Hematopoietic multipotent progenitor cell treated with erythropoietin and hydrocortisone succinate and interleukin-3 and kit ligand, for 6 days (in vitro differentiated cells): Measurements from ENCODE around the gene TSSC4.
"Not testable (repeated sequence)": the region's sequence is repeated elsewhere in the genome, so short reads cannot be mapped to it uniquely, and the experiment has no call there.

Source experiments
- DNase-seq: peaks from one replicate; pipeline ENCODE4 v3.0.0-alpha.2; 2015

Gene TSSC4

DNA sequence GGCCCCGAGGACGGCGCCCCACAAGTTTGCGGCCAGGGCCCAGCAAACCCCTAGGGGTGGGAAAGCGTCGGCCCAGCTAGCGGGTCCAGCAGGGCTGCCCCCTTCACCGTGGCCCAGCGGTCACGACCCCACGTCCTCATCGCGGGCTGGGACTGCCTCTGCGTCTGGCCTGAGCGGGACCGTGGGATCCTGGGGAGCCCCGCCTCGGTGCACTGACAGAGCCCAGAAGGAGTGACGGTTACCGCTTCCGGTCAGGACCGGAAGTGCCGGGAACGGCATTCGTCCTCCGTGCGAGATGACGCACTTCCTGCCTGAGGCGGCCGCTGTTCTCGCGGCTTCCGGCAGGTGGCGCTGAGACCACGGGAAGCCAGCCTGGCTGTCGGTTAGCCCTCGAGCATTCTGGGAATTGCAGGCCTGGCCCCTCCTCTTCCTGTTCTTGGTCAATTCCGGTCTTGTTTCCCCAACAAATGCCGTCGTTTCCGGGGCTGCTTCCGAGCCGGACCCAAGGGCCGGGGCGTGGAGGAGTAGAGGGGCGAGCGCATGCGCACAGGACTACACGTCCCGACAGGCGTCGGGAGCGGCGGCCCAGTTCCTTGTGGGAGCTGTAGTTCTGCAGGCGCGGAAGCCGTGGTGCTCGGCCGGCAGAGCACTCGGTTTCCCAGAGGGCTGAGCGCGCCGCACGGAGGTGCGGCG lies at the start of gene TSSC4:
Gene TSSC4, plus strand, starts transcription at position 682 of the 693 bp plus-strand sequence. CDS start 1,884 bp downstream, outside the sequence.
- peak; percentile 100 for DNase-seq

DNA sequence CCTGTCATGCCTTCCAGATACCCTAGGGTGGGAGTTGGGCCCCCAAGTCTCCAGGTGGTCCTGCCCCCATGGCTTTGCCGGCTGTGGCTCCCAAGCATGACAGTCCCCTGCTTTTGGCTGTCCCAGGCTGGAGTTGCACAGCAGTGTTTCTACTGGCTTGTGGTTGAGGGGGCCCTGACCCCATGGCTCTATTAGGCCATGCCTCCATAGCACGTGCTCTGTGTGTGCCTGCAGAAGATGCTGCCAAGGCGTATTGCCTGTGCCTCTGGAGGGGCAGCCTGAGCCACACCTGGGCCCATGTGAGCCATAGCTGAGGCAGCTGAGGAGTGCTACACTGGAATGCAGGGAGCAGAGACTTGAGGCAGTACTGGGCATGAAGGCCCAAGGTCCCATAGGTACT lies 48.8 kb upstream of the TSSC4 start:
- DNase-seq: no peak

DNA sequence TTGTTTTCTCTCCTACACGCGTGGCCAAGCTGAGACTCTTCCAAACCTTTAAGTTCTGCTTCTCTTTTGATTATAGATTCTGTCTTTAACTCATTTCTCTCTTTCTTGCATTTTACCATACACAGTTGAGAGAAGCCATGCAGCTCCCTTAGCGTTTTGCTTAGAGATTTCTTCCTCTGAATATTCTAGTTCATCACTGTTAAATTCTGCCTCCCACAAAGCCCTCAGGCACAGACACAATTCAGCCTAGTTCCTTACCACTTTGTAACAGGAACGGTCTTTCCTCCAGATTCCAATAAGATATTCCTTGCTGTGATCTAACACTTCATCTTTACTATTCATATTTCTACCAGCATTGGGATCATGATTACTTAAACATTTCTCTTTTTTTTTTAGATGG lies 48.1 kb upstream of the TSSC4 start:
- DNase-seq: no peak

DNA sequence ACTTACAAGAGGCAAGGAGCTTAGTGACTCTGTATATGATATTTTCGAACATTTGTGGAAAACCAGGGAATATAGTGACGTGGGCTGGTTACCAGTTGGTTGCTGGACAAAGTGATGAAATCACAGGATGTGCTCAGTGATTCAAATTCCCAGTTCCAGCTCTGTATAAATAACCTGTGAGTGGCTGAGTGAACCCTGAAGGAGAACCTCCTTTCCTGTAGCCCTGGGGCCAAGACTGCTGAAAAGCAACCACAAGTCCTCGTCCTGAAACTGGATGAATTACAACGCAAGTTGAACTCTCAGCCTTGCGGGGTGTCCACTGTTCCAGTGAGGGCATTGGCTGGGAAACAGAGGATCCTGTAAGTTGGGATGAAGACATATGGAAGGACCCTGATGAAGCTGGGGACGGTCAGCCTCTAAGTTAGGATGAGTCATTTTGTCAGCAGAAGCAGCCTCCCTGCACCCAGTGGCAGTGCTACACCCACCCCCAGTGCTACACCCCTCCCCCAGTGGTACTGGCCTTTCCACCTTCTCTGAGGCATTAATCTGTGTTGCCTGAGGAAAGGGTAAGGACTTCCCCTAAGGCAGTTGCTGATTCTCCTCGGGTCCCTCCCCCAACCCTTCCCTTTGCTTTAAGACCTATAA lies 45.4 kb upstream of the TSSC4 start:
- no peak for DNase-seq

DNA sequence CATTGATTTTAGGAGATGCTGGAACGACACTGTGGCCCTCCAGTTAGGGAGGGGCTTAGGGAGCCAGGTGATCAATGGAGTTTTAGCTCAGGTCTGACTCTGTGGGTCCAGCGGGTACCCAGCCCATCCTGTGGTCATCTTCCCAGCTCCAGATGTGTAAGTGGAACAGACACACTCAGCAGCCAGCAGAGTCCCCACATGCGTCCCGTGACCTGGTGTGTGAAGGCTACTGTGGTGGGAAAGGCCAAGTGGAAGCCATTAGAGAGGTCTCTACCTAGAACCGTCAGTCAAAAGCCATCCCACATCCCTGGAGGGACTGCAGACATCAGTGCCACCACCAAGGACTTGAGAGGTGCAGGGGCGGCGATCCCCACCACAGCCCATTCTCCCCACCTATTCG lies 43.3 kb upstream of the TSSC4 start:
- DNase-seq: no peak

DNA sequence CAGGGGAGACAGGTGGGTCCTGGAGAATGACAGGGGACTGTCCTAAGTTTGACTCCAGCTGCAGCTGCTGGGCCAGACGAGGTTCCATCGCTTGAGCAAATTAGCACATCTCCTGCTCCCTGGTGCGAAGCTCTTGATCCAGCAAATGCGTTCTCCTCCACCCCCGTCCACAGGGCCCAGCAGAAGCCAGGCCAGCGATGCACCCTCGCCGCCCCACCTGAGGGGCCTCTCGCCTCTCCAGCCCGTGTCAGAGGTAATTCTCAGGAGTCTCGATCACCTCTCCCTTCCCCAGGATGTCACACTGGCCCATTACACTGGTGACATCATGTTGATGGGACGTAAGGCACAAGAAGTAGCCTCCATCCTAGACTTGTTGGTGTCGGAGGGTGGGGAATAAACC lies 42.9 kb upstream of the TSSC4 start:
- DNase-seq: not testable (repeated sequence)

DNA sequence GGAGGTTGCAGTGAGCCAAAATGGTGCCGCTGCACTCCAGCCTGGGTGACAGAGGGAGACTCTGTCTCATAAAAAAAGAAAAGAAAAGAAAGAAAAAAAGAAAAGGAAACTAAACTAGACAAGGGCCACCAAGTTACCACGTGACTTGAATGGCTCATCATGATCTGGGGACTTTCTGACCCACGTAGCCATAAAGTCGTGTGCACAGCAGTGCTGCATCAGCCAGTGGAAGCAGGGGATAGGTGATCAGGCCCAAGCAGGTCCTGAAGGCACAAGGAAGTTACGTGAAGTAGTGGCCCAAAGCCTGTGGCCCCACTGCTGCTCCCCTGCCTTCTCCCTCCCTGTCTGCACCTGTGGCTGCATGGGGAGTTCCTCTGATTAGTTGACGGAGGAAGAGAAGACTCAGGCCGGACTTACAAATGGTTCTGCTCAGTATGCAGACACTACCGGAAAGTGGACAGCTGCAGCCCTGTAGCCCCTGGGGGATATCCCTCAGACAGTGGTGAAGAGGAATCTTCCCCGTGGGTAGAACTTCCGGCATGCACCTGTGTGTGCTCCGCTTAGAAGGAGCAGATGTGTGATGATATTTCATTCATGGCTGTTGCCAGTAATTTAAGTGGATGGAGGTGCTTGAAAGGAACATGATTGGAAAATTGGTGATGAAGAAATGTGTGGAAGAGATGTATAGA lies 41.7 kb upstream of the TSSC4 start:
- DNase-seq: no peak

DNA sequence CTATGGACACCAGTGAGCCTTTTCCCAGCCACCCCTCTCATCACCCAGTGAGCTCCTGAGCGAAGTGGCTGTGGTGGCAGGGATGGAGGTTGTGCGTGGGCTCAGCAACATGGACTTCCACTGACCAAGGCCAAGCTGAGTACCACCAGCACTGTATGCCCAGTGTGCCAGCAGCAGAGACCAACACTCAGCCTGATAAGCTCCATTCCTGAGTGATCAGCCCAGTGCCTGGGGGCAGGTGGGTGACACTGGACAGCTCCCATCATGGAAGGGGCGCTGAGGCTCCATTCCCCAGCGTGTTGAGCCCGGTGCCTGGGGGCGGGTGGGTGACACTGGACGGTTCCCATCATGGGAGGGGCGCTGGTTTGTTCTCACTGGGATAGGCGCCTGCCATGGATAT lies 41.0 kb upstream of the TSSC4 start:
- DNase-seq: no peak

DNA sequence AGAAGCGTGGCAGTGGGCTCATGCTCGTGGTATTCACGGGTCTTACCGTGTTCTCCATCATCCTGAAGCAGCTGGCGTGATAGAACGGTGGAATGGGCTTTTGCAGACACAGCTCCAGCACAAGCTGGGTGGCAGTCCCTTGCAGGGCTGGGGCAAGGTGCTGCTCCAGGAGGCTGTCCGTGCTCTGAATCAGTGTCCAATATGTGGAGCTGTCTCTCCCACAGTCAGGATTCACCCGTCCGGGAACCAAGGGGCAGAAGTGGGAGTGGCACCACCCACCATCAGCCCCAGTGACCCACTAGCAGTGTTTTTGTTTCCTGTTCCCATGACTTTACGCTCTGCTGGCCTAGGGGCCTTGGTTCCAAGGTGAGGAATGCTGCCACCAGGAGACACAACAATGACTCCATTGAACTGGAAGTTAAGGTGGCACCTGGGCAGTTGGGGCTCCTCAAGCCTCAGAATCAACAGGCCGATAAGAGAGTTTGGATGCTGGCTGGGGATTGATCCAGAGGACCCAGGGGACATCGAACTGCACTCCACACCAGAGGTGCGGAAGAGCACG lies 40.4 kb upstream of the TSSC4 start:
- DNase-seq: no peak

DNA sequence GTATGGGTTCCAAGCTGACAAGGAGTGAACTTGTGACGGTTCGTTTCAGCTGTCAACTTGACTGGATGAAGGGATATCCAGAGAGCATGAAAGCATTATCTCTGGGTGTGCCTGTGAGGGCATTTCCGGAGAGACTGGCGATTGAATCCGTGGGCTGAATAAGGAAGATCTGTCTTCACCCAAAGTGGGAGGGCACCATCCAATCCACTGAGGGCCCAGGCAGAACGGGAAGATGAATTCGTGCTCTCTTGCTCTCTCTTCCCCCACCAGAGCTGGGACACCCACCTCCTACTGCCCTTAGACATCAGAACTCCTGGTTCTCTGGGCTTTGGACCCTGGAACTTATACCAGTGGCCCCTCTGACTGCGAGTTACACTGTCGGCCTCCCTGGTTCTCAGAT lies 39.0 kb upstream of the TSSC4 start:
- DNase-seq: no peak

DNA sequence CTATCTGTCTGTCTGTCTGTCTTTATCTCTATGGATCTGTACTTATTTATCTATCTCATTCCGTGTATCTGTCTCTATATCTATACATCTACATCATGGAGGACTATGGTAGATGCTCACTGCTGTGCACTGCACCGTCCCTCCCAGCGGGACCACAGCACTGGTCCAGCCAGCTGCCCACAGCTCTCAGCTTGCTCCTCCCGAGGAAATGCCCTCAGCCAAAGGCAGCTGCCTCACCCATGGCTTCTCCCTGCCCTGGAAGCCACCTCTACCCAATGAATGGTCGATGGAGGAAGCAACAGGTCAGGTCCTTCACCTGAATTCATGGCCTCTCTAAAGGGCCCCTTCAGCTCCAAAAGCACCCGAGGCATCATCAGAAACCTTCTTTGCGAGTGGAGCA lies 38.1 kb upstream of the TSSC4 start:
- DNase-seq: no peak

DNA sequence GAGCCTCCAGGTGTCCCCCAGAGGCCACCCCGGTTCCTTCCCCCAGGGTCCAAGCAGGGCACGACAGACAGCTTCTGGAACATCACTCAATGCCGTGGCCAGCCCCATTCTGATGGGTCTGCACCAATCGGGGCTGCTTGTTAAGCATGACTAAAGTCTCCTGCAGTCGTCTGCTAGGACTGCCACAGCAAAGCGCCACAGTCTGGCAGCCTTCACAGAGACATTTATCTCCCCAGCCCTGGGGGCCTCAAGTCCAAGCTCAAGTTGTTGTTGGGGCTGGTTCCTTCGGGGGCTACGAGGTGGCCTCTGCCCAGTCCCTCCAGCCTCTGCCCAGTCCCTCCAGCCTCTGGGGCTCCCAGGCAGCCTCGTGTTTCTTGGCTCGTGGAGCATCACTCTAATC lies 37.4 kb upstream of the TSSC4 start:
- DNase-seq: no peak

DNA sequence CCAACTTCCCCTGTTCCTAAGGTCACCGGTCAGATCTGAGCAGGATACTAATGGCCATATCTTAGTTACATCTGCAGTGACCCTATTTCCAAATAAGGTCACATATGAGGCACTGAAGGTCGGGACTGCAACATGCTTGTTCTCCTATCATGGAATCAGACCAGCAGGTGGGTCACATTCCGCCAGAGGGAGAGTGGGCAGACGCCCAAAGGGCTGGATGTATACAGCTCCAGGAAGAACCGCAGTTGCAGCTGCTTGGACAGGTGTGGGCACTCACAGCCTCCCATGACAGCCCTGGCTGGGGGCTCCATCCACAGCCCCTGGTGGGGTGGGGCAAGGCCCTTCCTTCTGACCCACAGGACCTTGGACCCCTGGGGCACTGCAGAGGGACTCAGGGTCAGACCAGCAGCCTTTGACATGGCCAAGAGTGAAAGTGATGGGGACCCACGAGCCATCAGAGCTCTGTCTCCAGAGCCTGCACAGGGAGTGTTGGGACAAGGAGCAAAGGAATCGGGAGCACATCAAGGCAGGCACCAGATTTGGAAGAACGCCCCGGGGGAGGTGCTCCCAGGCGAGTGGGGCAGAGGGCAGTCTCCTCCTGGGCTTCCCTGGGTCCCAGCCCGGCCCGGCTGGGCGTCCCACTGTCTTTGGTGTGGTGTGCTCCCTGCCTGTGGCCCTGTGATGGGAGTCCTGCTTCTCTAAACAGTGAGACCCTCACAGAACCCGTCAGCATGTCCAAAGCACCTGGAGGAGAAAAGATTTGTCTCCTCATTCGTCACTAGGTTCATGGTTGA lies 36.8 kb upstream of the TSSC4 start:
- DNase-seq: no peak

DNA sequence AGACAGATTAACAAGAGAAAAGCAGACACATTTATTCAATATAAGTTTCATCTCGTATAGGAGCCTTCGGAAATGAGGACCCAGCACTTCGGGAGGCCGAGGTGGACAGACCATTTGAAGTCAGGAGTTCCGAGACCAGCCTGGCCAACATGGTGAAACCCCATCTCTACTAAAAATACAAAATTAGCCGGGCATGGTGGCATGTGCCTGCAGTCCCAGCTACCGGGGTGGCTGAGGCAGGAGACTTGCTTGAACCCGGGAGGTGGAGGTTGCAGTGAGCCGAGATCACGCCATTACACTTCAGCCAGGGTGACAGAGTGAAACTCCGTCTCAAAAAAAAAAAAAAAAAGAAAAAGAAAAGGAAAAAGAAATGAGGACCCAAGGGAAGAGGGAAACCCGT lies 36.2 kb upstream of the TSSC4 start:
- DNase-seq: not testable (repeated sequence)

DNA sequence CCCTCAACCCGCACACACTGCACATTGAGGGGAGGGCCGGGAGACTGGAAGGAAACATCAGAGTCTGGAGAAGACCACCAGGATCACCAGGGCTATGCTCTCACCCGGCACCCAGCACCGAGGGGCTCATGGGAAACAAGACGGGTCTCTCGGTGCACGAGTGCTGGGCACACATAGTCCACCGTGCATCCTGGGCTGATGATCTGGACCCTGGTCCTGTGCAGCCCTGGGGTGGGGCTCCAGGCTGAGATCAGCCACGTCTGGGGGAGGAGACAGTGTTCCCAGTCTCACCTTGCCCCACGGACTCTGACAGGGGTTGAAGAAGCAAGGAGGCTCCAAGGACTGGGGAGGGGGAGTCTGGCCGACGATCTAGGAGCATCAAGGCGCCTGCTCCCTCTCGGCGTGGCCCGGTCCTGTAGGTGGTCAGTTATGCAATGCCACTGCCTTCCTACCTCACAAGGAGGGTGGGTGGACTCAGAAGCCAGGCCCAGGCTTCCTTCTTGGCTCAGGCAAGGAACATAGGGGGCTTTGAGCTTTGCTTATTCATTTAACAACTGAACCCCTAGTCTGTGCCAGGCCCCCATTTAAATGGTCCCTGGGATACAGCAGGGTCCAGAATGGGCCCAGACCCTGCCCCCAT lies 34.9 kb upstream of the TSSC4 start:
- DNase-seq: no peak

DNA sequence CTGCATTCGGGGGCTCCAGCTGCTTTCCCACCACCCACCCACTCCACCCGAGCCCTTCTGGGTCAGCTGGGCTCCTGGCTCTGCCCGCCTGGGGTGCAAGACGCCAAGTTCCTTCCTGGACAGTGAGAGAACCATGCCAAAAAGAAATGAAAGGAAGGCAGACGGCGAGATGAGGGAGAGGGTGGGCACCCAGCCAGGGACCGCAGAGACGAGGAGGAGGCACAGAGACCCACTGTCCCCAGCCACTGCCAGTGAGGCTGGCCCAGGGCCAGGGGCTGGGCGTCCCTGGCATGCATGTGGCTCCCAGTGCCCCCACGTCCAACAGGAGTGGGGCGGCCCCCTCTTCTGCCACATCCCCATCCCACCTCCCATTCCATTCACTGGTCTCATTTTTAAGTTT lies 34.3 kb upstream of the TSSC4 start:
- DNase-seq: peak; percentile 50

DNA sequence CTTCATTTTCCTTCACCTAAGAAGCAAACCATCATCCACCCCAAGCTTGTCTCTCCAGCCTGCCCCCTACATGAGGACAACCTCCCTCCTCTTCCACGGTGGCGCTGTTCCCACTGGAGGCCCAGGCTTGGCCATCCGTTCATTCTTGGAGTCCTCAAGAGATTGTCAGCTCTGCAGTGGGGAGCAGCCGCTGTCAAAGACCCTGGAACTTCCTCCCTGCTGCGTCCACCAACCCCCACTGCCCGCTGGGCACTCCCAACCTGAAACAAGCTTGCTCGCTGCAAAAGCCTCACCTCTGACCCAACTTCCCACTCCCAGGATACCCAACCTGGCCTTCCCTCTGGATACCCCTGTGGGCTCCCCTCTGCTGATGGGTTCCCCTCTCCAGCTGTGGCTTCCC lies 33.8 kb upstream of the TSSC4 start:
- DNase-seq: no peak

DNA sequence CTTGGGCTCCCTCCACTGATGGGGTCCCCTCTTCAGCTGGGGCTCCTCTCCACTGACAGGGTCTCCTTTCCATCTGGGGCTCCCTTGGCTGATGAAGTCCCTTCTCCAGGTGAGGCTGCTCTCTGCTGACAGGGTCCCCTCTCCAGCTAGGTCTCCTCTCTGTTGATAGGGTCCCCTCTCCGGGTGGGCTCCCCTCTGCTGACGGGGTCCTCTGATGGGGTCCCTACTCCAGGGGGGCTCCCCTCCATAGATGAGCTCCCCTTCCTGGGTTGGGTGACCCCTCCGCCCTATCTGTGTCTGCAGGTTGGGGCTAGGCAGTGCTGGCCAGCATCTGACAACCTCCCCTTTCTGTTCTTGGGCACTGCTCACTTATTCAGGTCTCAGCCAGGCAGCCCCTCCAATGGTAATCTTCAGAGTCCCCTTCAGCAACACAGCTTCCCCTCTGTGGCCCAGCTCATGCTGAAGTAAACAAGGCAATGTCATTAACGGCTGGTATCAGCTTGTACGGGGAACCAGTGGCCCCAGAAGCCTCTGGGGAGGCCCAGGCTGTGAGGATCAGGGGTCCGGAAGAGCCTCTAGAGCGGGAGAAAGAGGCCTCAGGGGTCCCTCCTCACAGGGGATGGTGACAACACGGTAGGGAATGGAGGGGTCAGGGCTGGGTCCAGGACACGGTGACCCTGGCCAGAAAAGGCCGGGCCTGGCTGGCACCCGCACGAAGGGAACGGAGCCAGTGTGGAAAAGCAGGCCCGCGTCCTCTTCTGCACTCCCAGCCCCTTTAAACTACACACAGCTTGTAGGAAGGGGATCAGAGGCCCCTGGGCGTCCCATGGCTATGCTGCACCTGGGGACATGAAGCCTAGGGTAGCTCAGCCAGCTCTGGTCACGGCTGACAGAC lies 33.0 kb upstream of the TSSC4 start:
- no peak for DNase-seq

DNA sequence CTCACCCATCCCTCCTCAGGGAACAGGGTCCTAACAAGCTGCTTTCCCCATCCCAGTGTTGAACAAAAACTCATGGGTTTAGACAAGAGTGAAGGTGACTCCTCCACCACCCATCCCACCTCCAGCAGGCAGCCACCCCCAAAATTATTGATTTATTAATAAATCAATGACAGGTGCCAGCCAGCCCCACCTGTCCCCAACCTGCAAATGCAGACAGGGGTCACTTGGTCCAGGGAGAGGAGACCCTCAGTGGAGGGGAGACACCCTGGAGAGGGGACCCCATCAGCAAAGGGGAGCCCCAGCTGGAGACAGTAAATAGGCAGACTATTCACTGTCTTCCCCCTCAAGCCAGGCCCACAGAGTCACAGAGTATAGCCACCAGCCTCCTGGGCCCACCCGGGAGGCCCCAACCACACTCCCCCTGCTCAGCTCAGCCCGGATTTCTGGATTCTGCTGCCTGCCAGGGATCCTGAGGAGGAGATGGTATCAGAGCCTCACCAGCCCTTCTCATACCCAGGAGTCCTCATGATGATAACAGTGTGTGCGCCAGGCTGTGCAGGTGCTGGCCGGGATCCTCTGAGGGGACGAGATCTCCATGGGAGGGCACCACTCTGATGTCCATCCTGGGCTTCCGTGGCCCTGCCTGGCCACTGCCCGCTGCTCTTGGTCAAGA lies 32.2 kb upstream of the TSSC4 start:
- DNase-seq: no peak

DNA sequence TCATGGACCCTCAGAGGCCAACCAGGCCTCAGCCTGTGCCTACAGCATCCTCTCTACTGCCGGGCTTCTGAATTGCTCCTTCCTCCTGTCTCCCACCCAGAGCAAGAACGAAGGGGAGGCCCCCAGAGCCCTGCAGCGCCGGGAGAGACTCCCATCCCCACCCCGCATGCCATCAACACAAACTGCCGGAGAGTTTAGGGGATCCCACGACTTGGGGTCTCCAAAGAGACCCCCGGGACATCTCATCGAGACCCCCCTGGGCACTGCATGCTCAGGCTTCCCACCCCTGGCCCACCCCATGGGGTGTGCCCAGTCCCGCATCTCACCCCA lies 31.7 kb upstream of the TSSC4 start:
- DNase-seq: no peak

DNA sequence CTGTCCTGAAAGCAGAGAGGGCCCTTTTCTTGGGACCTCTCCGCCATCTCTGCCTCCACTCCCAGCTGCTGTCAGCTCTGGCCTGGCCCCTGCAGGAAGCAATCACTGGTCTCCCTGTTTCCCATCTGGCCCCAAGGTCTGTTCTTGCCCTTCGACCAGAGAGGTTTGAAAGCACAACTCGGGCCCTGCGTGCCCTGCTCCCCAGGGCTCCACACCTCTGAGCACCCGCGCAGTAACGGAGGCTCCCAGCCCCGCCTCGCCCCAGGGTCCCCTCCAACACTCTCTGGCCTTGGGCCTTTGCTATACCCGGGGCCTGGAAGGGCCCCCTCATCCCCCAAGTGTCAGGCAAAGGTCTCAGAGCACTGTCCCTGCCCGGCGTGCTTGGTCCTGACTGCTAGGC lies 31.2 kb upstream of the TSSC4 start:
- DNase-seq: no peak
